ENCODE data around the gene MAZ. TPM values are rescaled to one million over a fixed set of nuclear protein-coding genes. Genes with fewer than 3 reads are reported as not detected.
A peak's percentile ranks its signal among the peaks of the same experiment; 100 is the strongest.

MAZ gene
- total and polyA plus RNA-seq, 2 of the 8 experiments (the other 6 are each of a cell fraction or from before 2014, with no cell fraction given) = 219 to 380 TPM

GRCh38 chr16:29815793-29816693 lies 9.7 kb downstream of the MAZ start, which contains the start of gene PAGR1 (continued):
- TF ChIP-seq CREB1 (IDR thresholded peaks at IDR 0.05) (peak; percentile 95), CHD2 (IDR thresholded peaks at IDR 0.05; ENCODE audit: low read length) (no peak), MAFK (IDR thresholded peaks at IDR 0.05; ENCODE audit: low read depth, low read length) (no peak), RXRA (IDR thresholded peaks at IDR 0.05; ENCODE audit: insufficient read depth, low read depth, low read length) (no peak), YY1 (IDR thresholded peaks at IDR 0.05; ENCODE audit: low read depth, low read length) (peak; percentile 100), SAP30 (IDR thresholded peaks at IDR 0.05; ENCODE audit: insufficient read depth, insufficient replicate concordance, low read length) (no peak), EGR1 (IDR thresholded peaks at IDR 0.05; ENCODE audit: borderline replicate concordance, low read depth, low read length) (no peak), ATF2 (IDR thresholded peaks at IDR 0.05; ENCODE audit: low read length) (peak; percentile 50; the same call in 1 of the 2 replicates), RFX5 (IDR thresholded peaks at IDR 0.05; ENCODE audit: borderline replicate concordance, low read depth, low read length) (no peak), CTCF (IDR thresholded peaks at IDR 0.05; ENCODE audit: control extremely low read depth in 1 of 3, insufficient read depth in 1 of 3, low read depth in 1 of 3, low read length in 3 of 3) (peak in 2 of 3 experiments; percentile 71 to 78; a peak in 3 of 4 replicates), TAF1 (IDR thresholded peaks at IDR 0.05; ENCODE audit: low read depth, low read length) (peak; percentile 87)

Measured in H1 (cell line).